Fibroblast of pulmonary artery (primary cell): ENCODE results near the gene SLC25A26.

Source experiments
- DNase-seq: peaks from one replicate; pipeline ENCODE4 v3.0.0-alpha.2; 2010; ENCODE audit warnings: low read depth
- H3K4me3 ChIP-seq: replicated peaks from 2 replicates; pipeline ENCODE4 v1.5.1; 2011; ENCODE audit warnings: low read depth, mild to moderate bottlenecking, control low read depth, low read length, moderate library complexity
- CTCF ChIP-seq: IDR thresholded peaks from 2 replicates; pipeline ENCODE4 v1.5.1; 2011; ENCODE audit warnings: mild to moderate bottlenecking, control low read depth, low read length, inconsistent platforms; ENCODE audit errors: missing control alignments

Gene SLC25A26

GRCh38 chr3:66353039-66353438 lies 132.2 kb downstream of the SLC25A26 start:
- DNase-seq: no peak
- no peak overlapping the region for H3K4me3 ChIP-seq
- TF ChIP-seq CTCF: no peak

- DNase-seq: peak; percentile 48
- no peak overlapping the region for H3K4me3 ChIP-seq
- TF ChIP-seq CTCF: no peak
Observed at GRCh38 chr3:66353530-66353929, 132.7 kb downstream of the SLC25A26 start.

- no peak for DNase-seq
- TF ChIP-seq CTCF: no peak
- H3K4me3 ChIP-seq: no peak overlapping the region
Observed at GRCh38 chr3:66354001-66354400, 133.2 kb downstream of the SLC25A26 start.

- TF ChIP-seq CTCF: no peak
- DNase-seq: no peak
- H3K4me3 ChIP-seq: no peak overlapping the region
Observed at GRCh38 chr3:66355394-66355793, 134.6 kb downstream of the SLC25A26 start.

GRCh38 chr3:66355997-66356396 lies 135.2 kb downstream of the SLC25A26 start:
- no peak overlapping the region for H3K4me3 ChIP-seq
- TF ChIP-seq CTCF: no peak
- DNase-seq: no peak

- no peak for TF ChIP-seq CTCF
- H3K4me3 ChIP-seq: no peak overlapping the region
- no peak for DNase-seq
Observed at GRCh38 chr3:66361356-66361755, 140.6 kb downstream of the SLC25A26 start.

GRCh38 chr3:66362541-66362941 lies 141.7 kb downstream of the SLC25A26 start:
- no peak for TF ChIP-seq CTCF
- no peak overlapping the region for H3K4me3 ChIP-seq
- DNase-seq: peak; percentile 53
